ENCODE results near the gene PAAF1.
A peak's percentile ranks its signal among the peaks of the same experiment; 100 is the strongest.

DNA sequence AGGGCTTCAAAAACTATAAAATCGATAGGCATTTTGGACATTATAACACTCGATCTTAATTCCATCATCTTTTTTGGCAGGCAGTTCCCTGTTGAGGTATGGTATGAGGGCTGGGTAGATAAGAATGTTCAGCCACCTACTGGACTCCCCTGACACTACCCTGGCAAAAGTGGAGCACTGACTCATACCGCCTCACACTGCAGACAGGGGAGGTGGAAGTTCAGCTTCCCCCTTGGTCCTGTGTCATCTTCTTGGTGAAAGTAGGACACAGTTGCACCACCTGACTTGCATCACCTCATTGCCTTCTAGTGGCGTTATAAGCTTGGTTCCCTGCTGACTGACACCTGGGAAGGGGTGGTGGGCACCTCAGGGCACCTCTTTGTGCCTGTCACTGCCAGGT, 30.4 kb downstream of the PAAF1 start:
- TF ChIP-seq, protein P1, sequence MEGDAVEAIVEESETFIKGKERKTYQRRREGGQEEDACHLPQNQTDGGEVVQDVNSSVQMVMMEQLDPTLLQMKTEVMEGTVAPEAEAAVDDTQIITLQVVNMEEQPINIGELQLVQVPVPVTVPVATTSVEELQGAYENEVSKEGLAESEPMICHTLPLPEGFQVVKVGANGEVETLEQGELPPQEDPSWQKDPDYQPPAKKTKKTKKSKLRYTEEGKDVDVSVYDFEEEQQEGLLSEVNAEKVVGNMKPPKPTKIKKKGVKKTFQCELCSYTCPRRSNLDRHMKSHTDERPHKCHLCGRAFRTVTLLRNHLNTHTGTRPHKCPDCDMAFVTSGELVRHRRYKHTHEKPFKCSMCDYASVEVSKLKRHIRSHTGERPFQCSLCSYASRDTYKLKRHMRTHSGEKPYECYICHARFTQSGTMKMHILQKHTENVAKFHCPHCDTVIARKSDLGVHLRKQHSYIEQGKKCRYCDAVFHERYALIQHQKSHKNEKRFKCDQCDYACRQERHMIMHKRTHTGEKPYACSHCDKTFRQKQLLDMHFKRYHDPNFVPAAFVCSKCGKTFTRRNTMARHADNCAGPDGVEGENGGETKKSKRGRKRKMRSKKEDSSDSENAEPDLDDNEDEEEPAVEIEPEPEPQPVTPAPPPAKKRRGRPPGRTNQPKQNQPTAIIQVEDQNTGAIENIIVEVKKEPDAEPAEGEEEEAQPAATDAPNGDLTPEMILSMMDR (conservative IDR thresholded peaks at IDR 0.05 in 1 of 2, IDR thresholded peaks at IDR 0.05 in 1 of 2; ENCODE audit: extremely low read depth in 1 of 2, insufficient read depth in 1 of 2, low read depth in 1 of 2, low read length in 2 of 2): peak; percentile 32 to 54
- no peak for TF ChIP-seq EZH2 (IDR thresholded peaks at IDR 0.05; ENCODE audit: borderline replicate concordance, low read length)
